OCI-LY1 (cell line): Measurements from ENCODE around the gene SLC25A13.

ENCODE experiments used
- CTCF ChIP-seq: fragments of 200-600 bp; sonication (generic), shearing (Covaris generic); IDR thresholded peaks from 2 replicates; pipeline ENCODE4 v1.5.1; 2017; ENCODE audit warnings: mild to moderate bottlenecking, antibody characterized with exemption, low read length, moderate library complexity, mixed read lengths
- EZH2 ChIP-seq: fragments of 200-600 bp; sonication (generic), shearing (Covaris generic); IDR thresholded peaks from 2 replicates; pipeline ENCODE4 v1.8.0; 2017; ENCODE audit warnings: borderline replicate concordance, mixed run types, mild to moderate bottlenecking, antibody characterized with exemption, low read length, moderate library complexity, mixed read lengths

GRCh38 chr7:96075510-96076349 is 246.2 kb downstream of the SLC25A13 start:
- TF ChIP-seq CTCF (peak; percentile 97), EZH2 (no peak)
